Skin of body (tissue), 2 donors: ENCODE results near the gene GPC4. TPM values are rescaled to one million over a fixed set of nuclear protein-coding genes. Genes with fewer than 3 reads are reported as not detected.

ENCODE experiments used
- DNase-seq: peaks from one replicate; lab custom pipeline; 2025; lab: John Stamatoyannopoulos, UW
- total RNA-seq: library from RNA; depleted of rRNA; stranded (reverse); fragments of >200 nt; gene quantifications from one replicate; pipeline ENCODE4 v1.2.3, GENCODE V29; 2014

GPC4 gene
- total RNA-seq: 24.5 TPM

DNA sequence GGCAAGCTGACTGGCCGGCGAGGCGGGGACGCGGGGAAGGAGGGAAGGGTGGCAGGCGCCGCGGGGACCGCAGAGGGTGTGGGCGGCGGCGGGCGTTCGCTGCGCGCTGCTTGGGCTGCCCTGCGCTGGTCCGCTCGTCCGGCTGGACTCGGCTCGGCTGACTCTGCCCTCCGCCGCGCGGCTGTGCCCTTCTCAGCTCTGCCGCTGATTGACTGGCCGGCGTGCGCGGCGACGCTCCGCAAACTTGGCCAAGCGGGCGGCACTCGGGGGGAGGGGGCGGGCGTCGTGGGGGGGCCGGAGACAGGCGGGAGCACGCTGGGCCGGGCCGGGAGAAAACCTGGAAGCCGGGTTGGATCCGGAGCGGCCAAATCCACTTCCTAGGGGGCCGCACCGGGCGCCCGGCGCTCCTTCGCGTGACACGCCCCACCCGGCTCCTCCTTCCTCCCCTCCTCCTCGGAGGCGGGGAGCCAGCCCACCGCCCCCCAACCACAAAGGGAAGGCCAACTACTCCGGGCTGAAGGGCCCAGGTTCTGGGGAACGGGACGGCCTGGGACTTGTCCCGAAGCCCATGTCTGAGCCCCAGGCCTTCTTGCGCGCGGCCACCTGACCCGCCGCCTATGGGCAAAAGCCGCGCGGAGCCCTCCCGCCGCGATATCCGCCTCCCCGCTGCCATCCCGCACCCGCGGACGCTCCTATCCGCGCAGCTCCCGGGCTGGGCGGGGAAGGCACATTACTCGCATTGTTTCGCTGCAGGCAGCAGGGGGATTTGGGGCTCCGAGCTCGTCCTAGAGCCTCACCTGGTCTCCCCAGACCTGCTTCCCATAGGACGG, at the start of gene GPC4:
TSS of gene GPC4 (minus strand) at position 214 of the 830 bp plus-strand sequence. CDS start 524 bp downstream, outside the sequence.
- peak; percentile 35 for DNase-seq

DNA sequence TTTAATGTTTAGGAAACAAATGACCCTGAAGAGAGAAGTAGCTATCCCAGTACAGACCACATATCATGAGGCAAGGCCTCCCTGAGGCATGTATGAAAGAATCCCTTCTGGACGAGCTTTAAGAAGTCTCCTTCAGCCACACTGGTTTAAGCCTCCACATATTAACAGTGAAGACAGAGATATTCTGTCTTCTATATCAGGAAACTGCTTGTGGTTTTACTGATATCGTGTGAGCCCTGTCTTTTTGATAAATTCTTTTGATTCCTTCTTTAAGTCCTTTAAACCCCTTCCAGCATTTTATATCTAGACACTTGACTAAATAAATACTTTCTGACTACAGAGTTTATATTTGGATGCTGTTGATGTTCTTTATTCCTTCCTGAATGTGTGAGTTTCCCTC, 45.9 kb upstream of the GPC4 start:
- no peak for DNase-seq

DNA sequence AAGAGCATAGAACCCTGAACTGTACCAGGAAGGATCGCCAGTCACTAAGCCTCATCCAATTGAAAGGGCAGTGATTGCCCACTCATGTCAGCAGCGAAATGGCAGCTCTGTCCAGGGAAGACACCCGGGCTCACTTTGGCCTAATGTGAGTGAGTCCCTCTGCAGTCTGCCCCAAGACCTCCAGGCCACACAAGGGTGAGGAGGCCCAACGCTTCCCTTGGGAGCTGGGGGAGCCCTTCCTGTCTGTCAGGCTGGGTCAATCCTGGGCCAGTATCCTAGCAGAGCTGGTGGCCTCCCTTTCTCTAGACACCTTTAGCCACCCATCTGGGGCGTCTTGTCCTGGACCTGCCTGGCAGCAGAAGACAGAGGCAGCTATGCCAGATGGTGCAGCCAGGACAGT, 39.6 kb upstream of the GPC4 start:
- DNase-seq: no peak

DNA sequence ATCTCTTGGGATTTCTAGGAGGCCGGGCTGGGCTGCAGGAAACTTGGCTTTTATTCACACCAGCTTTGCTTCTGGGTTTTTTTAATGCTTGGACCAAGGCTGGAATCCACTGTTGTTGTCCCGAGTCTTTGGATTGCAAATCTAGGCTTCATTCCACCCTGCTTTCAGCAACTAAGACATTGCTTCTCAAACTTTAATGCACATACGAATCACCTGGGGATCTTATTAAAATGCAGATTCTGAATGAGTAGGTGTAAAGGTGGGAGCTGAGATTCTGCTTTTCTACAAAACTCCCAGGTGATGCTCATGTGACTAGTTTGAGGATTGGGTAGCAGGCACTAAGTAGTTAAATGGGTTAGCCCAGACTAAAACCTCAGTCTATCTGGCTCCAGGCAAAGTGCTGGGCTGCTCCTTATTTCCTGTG, 39.2 kb upstream of the GPC4 start:
- DNase-seq: no peak

DNA sequence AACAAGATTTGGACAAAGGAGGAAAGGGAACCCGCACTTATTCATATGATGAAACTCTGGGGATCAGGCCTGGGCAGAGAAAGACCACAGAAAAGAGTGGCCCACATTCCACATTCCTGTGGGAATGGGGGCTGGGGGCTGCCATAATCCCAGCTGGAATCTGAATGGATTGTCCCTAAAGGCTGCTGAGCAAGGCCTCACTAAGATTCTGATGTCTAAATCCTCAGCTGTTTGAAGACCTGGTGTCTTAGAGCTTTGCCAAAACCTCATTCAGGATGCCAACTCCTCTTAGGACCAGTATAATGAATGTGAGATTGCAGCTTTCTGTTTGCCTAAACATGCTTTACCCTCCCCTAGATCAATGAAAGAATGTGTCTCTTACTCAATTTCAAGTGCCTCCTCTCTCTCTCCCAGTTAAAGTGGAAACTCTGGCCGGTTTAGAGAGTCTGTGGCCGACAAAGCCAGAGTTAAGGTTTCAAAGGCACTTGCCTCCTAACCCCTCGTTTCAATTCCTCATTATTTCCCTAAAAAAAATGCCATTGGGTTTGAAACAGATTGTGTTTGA, 33.3 kb upstream of the GPC4 start:
- no peak for DNase-seq

DNA sequence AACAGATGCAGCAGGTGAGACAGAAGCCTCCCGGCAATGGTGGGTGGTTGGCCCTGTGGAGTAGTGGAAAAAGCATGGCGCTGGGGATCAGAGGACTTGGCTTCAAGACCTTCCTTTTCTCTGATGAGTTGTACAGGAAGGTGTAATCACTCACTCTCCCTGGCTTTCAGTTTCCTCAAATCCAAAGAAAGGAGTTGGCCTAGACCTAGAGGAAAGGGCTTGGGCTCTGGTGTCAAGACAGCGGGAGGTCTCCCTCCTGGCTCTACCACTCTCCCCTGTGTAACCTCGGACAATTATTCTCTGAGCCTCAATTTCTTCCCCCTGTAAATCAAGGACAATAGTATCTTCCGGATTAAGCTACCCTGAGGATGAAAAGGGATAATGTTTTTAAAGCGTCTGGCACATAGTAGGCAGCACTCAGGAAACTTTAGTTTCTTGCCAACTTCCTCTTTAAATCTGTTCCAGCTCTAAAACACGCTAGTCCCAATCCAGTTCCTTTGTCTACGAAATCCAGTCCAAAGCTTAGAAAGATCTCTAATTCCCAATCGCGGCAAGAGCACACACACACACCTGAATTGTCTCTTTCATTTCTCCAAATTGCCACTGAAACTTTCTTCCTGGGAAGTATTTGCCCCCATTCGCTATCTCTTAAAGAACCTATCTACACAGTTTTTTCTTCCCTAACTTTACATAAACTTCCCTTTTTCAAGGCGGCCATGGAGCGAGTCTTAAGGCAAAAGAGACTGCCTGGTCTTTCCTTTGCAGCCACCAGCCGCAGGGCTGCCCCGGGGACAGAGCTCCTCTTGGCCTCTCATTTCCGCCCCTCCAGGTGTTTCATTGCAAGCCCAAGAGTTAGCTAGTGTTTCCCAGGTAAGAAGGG, 29.9 kb upstream of the GPC4 start:
- DNase-seq: peak; percentile 4

DNA sequence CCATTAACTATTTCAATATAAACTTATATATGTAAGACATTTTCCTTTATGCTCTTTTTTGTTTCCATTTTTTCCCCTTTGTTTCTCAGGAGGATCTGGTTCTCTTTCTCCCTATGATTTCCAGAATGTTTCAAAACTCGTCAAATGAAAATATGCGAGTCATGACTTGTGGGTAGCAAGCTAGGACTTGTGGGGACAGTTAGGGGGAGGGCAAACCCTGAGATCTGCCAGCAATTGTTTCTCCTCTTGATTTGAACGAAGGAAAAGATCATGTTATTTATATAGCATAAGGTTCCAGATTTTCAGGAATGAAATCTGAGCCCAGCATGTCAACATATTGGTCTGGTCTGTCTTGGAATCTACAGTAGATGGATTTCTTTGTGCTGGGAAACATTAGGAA, 28.9 kb upstream of the GPC4 start:
- no peak for DNase-seq

DNA sequence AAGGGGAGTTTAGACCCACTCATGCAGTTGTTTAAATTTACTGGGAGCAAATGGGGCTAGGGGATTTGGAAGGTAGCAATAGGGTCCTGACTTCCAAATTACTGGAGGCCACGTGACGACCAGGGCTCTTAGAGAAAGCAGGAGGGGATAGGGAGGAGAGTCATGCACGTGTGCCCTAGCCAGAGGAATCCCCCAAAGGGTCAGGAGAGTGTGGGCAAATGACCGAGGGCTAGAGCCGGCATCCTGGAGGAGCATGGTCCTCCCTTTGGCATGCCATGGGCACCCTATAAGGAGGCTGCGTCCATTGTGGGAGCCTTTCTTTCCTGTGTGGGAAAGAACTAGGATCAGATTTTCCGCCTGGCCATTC, 25.5 kb upstream of the GPC4 start:
- DNase-seq: no peak

DNA sequence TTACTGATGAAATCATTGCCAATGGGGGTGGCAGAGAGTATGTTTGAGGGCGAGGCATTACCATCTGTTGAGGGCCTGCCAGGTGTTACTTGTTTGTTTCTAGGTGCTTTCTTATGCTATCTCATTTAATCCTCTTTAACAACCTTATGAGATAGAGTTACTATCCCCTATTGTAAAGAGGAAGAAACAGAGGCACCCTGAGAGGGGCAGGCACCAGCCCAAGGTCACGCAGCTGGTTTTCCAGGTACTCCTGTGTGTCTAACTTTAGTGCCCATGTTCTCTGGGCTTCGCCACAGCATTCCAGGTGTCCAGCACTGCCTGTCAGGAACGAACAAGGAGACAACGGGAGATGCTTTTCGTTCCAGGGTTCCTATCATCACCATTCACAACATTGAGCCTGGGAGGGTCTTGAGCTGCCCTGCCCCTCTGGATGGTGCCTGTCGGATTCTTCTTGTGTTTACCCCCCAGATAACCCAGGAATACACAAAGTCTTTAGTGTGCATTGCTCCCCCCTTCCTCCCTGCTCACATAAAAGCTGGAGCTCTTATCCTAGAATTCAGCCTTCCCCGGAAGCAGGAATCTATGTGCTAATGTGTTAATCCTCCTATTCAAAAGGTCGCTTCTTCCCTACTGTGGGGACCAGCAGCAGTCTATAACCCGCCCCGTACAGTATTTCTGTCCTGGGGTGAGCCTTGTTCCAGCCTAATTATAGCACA, 24.9 kb upstream of the GPC4 start:
- DNase-seq: no peak

DNA sequence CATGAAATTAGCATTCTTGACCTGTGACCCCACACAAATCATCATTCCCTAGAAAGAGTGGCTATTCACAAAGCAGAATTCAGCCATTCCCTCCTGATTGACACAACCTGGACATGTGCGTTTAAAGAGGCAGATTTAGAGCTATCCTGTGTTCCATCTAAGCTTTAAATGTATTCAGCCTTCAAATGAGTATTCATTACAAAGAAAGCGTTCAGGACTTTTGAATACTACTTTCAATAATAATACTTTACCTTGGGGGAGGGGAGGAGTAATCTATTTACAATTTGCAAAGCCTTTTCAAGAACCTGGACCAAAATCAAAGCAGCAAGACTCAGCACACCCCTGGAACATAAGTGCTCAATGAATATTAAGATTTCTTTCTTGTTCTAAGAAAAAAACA, 22.5 kb upstream of the GPC4 start:
- no peak for DNase-seq

DNA sequence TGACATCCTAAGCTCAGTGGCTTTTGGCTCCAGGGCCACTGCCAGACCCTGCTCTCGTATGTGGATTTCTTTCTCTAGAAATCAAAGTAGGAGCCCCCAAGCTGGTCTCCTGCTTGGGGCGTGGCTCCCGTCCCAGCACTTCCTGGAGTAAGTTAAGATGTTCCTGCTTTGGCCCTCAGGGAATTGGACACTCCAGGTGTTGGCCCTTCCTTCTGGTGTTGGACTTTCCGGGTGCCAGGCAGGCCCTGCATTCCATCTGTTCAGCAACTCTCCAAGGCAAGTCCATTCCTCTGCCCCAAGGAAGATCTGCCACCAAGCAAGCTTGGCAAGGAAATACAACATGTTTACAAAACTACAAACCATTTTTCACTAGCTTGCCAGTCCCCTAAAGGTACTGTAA, 22.1 kb upstream of the GPC4 start:
- DNase-seq: no peak

DNA sequence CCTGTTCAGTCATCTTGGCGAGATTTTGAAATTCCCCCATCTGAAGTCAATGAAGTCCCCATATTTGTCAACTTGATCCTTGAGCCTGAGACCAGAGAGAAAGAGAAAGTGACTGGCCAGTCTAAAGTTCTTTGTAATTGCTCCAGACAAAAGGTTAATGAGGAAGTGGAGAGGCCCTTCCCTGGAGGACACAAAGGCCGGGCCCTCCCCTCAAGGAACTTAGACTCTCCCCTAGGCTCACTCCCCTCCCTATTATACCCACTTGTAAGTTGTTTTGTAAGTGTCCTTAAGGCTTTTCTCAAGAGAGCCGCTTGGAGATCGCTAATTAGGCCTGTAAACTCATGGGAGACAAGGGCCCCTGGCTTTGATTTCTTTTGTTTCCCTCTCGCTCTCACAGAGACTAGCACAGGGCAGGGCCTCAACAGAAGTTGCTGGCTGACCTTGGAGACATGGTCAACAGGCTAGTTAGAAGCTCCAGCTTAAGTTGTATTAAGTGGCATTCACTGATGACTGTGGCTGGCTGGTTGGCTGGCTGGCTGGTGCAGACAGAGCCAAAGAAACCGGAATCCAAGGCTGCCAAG, 20.3 kb upstream of the GPC4 start:
- DNase-seq: no peak

DNA sequence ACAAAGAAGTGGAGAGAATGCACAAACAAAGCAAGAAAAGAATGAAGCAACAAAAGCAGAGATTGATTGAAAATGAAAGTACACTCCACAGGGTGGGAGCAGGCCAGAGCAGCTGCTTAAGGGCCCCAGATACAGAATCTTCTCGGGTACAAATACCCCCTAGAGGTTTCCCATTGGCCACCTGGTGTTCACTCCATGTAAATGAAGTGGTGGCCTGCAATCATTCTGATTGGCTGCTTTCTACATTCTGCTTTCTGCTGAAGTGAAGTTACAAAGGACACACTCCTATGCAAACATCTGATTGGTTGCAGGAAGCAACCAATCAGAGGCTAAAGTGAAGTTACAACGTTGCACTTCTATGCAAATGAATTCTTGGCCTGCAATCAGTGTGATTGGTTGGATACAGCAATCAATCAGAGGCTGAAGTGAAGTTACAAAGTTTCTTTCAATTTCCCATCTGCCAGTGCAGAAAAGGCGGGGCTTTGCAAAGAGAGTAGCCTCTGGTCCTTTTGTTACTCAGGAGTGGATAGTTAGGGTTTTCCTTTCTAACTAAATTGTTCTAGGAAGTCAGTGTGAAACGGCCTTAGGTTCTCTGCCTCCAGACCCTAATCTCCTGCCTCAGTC, 19.0 kb upstream of the GPC4 start:
- DNase-seq: no peak

DNA sequence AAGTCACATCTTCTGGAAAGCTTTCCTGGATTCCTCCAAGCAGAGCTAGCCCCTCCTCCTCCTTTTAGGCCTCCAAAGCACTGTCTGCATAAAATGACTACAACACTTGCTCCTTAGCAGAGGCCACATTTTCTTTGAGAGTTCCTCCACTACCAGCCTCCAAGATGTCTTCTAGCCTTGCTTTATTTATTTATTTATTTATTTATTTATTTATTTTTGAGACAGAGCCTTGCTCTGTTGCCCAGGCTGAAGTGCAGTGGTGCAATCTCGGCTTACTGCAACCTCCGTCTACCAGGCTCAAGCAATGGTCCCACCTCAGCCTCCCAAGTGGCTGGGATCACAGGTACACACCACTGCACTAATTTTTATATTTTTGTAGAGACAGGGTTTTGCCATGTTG, 4.6 kb upstream of the GPC4 start:
- DNase-seq: no peak

DNA sequence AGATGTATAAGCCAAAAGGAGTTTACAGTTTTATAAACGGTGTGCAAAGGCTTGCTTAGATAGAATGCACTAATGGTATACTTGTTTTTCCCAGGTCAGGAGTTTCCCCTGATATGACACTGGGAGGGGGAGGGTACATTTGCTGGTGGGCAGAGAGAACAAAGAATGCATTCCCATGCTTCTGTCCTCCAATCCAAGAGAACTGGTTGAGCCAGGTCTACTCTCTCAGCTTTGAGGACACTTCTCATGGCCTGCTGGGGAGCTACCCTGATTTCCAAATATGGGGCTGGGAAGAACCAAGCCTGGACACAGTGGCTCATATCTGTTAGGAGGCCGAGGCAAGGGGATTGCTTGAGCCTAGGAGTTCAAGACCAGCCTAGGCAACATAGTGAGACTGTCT, 3.3 kb upstream of the GPC4 start:
- DNase-seq: no peak

DNA sequence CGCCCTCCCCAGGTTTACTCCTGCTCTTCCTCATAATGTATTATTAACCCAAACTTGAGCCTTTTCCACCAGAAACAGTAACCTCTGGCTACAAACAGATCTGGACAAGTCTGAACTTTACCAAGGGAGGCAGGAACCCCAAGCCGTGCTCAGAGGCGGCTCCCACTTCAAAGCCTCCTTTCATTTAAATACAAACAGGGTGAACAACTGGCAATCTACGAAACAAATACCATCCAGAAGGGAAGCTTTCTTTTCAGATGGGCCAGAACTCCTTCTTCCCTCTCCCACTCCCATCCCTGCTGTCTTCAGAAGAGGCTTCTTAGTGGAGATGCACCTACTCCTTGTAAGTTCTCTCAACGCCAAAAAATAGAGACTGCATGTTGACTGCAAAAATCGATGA, 2.1 kb upstream of the GPC4 start:
- DNase-seq: no peak

DNA sequence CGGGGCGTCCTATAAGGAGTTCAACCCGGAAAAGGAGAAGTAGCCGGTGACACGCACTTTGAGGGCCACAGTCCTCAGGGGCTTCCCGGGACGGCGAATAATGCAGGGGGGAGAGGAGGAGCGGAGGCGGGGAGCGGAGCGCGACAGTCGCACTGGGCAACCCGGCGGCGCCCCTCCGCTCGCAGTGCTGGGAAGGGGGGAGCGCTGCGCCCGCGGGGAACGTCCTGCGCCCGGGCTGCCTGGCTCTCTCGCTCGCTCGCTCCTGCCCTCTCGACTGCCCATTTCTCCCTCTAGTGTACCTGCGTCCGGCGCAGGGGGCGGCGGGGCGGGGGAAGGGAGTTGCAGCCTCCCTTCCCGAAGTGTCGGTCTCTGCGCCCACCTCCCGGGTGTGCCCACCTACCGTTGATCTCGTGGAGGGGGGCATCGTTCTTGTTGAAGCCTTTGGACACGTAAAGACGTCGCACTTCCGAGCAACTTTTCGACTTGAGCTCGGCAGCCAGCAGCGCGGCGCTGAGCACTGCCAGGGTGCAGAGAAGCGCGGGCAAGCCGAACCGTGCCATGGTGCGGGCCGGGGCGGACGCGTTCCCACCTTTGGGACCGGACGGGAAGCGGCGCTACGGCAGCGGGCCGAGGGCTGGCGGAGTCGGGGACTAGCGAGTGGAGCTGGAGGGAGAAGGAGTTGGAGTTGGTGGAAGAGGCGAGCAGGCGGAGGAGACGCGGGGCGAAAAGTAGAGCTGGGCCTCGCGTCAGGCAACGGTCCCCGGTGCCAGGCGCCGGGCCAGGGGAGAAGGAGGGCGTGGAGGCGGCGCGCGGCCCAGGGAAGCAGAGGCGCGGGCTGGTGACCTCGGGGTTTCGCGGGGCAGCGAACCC, 648 bp downstream of the GPC4 start:
- DNase-seq: no peak

DNA sequence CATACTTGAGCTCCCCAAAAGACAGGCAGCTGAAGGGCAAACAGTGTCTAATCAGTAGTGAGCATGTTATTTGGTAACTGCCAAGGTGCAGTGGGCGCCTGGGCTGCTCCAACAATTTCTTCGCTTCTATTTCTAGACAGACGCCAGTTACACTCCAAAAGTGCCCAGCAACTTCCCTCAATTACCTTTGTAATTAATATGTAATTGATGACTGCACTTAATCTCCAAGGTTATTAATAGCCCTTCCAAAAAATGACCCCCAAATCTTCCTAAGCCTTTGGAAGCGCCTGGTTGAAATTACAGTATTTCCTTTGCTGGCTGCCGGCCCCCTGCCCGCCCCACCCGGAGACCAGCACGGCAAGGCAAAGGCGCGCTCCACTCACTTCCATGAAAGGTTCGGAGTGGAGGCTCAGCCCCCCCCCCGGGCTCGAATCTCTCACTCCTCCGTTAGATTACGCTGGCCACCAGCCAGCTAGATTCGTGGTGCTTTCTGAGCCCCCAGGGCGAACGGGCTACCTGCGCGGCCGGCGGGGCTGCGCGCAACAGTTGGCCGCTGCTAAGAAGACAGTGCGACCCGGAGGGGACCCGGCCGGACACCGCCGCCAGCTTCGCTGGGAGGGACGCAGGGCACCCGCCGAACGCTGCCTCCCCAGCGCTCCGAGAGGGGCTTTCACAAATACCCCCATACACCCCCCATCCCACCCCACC, 1.9 kb downstream of the GPC4 start:
- DNase-seq: no peak

DNA sequence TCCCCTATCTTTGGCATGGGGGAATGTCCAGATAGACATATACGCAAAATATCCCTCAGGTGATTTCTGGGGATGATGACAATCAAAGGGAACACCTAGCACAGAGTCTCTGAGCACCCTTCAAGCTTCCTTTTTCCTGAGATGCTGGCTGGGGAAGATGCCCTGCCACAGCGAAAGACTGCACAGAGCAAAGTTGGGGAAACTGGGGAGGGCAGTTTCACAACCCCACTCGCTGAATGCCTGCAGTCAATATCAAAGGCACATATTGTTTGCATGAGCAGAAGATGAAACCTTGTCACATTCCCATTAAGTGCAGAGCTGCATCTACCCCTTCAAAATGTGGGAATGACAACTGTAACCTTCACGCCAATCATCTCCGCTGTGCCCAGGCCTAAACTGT, 2.6 kb downstream of the GPC4 start:
- no peak for DNase-seq
